IPS-NIHi7 (cell line): ENCODE results near the gene ZKSCAN5.
"Not testable (repeated sequence)": the region's sequence is repeated elsewhere in the genome, so short reads cannot be mapped to it uniquely, and the experiment has no call there.

Experiments
- DNase-seq: peaks from one replicate; pipeline ENCODE4 v3.0.0; 2012; ENCODE audit warnings: mixed read lengths; ENCODE audit errors: extremely low spot score

Gene ZKSCAN5

GRCh38 chr7:99551767-99552463, 47.5 kb downstream of the ZKSCAN5 start, which contains the start of gene FAM200A:
FAM200A (minus strand) TSS chr7:99552114; CDS start chr7:99548407, 3,707 bp downstream.
- peak; percentile 97 for DNase-seq

- DNase-seq: no peak
Observed at GRCh38 chr7:99553039-99553438, 48.6 kb downstream of the ZKSCAN5 start.

- DNase-seq: no peak
Observed at GRCh38 chr7:99554939-99555338, 50.5 kb downstream of the ZKSCAN5 start.

- no peak for DNase-seq
Observed at GRCh38 chr7:99557196-99557607, 52.7 kb downstream of the ZKSCAN5 start.

- no peak for DNase-seq
Observed at GRCh38 chr7:99557940-99558305, 53.5 kb downstream of the ZKSCAN5 start.

- DNase-seq: peak; percentile 99
Observed at GRCh38 chr7:99558306-99559174, 54.1 kb downstream of the ZKSCAN5 start, which contains the start of gene ZNF655. ZNF655 (plus strand) TSS chr7:99558642; CDS start chr7:99560560, 1,918 bp downstream.

GRCh38 chr7:99559175-99559915, 54.9 kb downstream of the ZKSCAN5 start:
- no peak for DNase-seq

- DNase-seq: no peak
Observed at GRCh38 chr7:99560834-99561736, 56.6 kb downstream of the ZKSCAN5 start.

- DNase-seq: no peak
Observed at GRCh38 chr7:99561737-99562051, 57.2 kb downstream of the ZKSCAN5 start.

GRCh38 chr7:99562114-99562784, 57.8 kb downstream of the ZKSCAN5 start:
- DNase-seq: no peak

- DNase-seq: peak; percentile 59
Observed at GRCh38 chr7:99562832-99563231, 58.4 kb downstream of the ZKSCAN5 start.

GRCh38 chr7:99563650-99564049, 59.2 kb downstream of the ZKSCAN5 start:
- no peak for DNase-seq

GRCh38 chr7:99568770-99569169, 64.3 kb downstream of the ZKSCAN5 start:
- DNase-seq: not testable (repeated sequence)

- no peak for DNase-seq
Observed at GRCh38 chr7:99571768-99572167, 67.3 kb downstream of the ZKSCAN5 start.

GRCh38 chr7:99573257-99573656, 68.8 kb downstream of the ZKSCAN5 start:
- DNase-seq: no peak

GRCh38 chr7:99576251-99576650, 71.8 kb downstream of the ZKSCAN5 start:
- DNase-seq: no peak

- no peak for DNase-seq
Observed at GRCh38 chr7:99579281-99579955, 75.0 kb downstream of the ZKSCAN5 start.

- DNase-seq: peak; percentile 78
Observed at GRCh38 chr7:99579956-99580777, 75.7 kb downstream of the ZKSCAN5 start.

- not testable (repeated sequence) for DNase-seq
Observed at GRCh38 chr7:99580778-99581332, 76.4 kb downstream of the ZKSCAN5 start.
